AML-193 (cell line): Measurements from ENCODE around the gene DNMT3A.
"Not testable (repeated sequence)": the region's sequence is repeated elsewhere in the genome, so short reads cannot be mapped to it uniquely, and the experiment has no call there.

Experiments
- DNase-seq, 2 experiments: peaks; one replicate each; lab custom pipeline; 2025; lab: John Stamatoyannopoulos, UW

The DNMT3A gene

DNA sequence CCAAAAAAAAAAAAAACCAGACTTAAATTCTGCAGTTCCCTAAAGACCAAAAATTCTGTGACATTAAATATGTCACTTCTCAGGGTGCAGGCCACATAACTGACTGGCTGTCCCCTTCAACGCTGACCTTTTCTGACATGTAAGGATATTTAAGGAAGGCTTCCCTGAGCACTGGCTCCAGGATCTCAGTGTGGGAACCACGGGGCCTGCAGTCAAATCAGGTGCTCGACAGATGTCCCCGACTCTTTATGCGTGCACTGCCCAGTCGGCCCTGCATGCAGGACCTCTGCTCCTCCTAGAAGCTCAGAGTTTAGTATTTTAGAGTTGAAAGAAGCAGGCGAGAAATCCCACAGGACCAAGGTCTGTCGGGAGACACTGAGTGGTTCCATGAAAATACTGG, 104.0 kb downstream of the DNMT3A start:
- no peak for DNase-seq

GRCh38 chr2:25236736-25237135, 105.0 kb downstream of the DNMT3A start:
- no peak for DNase-seq

DNA sequence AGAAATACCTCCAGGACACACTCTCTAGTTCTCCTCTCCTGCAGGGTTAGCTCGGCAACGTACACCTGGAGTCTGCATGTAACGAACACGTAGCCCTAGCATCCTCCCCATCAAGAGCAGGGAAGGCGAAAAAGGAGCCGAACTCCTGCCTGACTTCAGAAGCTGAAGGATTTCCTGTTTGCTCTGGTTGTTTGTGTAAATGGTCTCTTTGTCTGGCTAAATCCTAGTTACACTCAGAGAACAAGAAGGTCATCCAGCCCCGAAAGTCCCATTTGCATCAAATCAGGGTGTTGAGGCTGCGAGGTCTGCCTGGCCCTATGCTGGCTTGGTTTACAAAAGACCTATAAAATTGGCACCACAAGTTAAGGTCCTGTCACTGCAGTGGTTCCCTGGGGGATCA, 107.0 kb downstream of the DNMT3A start:
- no peak for DNase-seq

DNA sequence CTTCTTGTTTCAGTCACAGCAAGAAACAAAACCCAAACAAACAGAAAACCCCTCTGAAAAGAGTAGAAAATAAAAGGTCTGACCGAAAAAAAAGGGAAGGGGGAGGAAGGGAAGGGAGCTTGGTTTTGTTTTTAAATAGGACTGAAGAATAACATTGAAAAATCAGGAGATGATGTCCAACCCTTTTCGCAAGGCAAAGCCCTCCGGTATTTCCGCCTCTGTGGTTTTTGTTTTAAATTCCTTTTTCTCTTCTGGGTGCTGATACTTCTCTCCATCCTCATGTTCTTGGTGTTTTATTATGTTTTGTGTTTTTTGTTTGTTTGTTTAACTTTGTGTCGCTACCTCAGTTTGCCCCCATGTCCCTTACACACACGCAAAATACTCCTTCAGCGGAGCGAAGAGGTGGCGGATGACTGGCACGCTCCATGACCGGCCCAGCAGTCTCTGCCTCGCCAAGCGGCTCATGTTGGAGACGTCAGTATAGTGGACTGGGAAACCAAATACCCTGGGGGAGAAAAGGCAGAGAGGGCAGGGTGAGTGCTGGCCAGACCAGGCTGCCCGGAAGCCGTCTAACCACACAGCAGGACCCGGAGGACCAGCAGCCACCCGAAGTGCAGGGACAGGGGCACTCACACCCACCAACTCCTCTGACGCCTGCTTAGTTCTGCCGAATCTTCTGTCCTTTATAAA, 107.7 kb downstream of the DNMT3A start:
- DNase-seq = no peak

- no peak for DNase-seq
Measured at GRCh38 chr2:25232248-25232825, 109.4 kb downstream of the DNMT3A start.

DNA sequence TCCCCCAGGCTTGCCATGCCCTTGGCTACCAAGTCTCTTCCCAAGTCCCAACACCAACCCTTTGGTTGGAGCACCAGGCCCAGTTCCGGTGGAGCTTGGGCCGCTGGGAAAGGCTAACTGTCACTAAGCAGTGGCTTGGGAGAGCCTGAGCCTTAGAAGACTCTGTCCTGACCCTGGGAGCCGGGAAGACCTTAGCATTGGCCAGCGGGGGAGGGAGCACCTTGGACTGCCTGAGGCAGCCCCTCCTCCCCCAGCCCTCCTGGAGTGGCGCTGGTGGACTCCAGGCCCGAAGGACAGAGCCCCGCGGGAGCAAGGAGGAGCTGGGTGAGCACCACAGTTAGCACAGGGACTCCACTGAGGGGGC, 110.8 kb downstream of the DNMT3A start:
- DNase-seq = no peak

DNA sequence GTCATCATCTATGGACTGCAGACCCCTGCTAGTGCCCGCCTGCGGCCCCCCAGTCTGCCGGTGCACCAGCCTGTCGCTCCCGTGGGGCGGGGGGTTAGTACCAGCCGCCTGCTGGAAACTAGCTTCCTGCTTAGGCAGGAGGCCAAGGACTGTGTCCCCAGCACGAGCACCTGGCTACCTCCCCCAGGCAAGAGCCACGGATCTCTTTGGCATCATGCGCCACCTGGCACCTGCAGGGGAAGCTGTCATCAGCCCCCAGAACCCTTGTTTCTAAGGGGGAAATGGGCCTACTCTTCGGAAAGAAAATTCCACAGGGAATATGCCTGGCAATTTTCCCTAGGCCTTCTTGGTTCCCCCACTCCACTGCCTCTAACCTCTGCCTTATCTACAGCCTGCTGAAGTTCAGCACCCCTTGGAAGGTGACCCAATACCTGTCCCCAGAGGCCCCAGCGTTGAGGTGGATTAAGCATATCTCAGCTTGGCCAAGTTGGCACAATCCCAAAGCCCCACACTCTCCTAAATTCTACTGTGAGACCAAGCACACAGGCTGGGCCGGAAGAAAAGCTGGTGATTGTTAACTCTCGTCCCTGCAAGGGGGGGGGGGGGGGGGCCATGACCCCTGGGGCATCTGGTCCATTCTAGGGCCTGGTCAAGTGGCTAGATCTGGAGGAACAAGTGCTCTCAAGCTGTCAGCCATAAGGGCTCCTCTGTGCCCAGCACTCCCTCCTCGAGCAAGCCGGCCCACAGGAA, 111.4 kb downstream of the DNMT3A start:
- no peak for DNase-seq

DNA sequence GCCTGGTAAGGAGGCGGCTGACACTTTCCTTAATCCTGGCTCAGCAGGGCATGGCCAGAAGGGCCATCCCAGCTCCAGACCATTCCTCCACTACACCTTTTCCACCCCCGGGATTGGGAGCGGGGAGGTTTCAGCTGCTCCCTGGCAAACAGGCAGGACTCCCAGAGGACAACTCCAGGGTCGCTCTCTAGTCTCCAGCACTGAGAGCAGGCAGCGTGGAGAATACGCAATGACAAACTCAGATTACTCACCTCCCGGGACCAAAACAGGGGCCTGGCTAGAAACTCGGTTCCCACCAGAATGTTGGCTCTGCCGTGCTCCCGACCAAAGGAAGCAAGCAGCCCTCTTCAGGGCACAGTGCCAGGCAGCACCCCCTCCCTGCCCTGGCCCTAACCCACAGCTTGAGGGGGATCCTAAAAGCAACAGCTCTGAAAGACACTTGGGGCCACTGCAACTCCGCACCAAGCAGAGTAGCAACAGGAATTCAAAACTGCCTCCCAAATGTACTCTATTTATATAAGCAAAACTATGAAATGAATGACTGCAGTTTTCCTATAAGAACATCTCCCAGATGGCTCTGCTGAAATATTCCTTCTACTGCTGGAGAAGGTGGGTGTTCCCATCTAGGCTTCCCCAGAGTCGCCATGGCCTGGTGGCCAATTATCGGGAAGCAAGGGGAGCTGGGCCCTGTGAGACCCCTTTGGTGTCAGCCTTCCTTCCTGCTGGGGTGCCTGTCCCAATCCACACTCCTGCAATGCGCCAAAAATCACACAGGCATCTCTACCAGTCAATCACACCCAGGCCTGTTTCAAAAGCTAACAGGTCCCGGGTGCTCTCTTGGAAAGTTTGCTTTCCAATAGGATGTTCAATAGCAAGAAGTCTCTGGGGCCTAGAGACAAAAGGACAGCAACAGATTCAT, 112.2 kb downstream of the DNMT3A start:
- no peak for DNase-seq

- peak; percentile 9 to 21 for DNase-seq
Measured at GRCh38 chr2:25228848-25229278, 112.9 kb downstream of the DNMT3A start.

GRCh38 chr2:25227576-25227975, 114.1 kb downstream of the DNMT3A start:
- DNase-seq = no peak

DNA sequence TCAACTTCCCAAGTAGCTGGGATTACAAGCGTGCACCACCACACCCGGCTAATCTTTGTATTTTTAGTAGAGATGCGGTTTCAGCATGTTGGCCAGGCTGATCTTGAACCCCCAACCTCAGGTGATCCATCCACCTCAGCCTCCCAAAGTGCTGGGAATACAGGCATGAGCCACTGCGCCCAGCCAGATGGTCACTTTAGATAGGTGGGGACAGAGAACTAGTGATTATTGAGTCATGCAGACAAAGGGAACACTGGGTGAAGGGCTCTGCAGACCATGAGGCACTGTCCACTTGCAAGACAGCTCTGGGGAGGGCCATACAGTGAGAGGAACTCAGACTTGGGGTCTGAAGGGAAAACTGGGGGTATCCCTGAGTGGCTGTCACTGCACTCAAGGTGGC, 114.9 kb downstream of the DNMT3A start:
- DNase-seq = no peak

GRCh38 chr2:25222477-25223121, 119.1 kb downstream of the DNMT3A start:
- no peak for DNase-seq

- DNase-seq = no peak
Measured at GRCh38 chr2:25221579-25221978, 120.1 kb downstream of the DNMT3A start.

DNA sequence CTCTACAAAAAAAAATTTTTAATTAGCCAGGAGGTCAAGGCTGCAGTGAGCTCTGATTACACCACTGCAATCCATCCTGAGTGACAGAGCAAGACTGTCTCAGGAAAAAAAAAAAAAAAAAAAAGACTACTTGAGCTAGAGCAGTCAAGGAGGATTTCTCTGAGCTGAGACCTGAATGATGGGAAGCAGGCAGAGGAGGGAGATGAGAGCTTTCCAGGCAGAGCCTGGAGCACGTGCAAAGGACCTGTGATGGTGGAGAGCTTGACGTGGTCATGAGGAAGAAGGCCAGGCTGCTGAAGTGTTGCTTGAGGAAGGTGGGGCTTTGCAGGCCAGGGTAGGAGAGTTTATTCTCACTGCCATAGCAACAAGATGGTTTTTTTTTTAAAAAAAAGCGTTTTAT, 121.4 kb downstream of the DNMT3A start:
- DNase-seq = no peak

- DNase-seq = no peak
Measured at GRCh38 chr2:25219621-25220020, 122.1 kb downstream of the DNMT3A start.

DNA sequence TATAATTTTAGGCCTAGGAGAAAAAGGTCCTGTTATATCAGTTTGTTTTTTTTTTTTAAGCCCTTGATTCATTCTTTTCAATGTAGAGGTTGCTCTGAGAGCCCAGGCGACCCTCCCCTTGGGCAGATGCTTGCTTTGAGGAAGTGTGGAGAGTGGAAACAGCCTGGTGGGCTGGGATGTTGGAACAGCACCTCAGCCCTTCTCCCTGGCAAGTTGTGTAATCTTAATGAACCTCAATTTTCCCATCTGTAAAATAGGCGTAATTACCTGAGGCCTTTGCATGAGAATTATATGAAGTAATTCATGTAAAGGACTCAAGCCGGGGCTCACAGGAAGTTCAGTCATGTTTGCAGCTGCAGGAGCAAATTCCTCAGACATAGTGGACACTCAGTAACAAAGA, 123.6 kb downstream of the DNMT3A start:
- no peak for DNase-seq

DNA sequence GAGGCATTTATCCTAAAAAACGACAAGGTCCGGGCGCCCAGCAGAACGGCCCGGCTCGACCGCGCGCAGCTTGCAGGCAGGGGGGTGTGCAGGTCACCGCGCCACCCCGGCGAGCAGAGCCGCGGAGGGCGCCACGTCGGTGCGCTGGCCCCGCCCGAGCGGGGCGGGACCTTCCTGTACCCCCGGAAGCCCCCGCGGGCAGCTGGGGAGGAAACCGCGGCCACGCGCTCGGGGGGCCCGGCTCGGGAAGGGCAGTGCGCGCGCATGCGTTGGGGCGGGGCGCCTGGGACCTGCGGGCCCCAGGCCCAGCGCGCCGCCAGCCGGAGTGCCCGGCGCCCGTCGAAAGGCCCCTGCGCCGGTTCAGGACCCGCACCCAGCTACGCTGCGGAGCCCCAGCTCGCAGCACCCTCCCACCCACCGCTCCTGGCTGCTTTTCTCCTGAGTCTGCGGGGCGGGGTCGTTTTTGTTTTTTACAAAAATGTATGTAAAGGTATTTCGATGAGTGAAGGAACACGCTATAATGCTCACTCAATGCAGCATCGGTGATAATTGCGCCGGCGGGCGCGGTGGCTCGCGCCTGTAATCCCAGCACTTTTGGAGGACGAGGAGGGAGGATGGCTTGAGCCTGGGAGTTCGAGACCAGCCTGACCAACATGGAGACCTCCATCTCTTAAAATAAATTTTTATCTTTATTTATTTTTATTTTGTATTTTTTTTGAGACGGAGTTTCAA, 125.6 kb downstream of the DNMT3A start:
- no peak for DNase-seq

- DNase-seq = no peak
Measured at GRCh38 chr2:25215232-25215631, 126.5 kb downstream of the DNMT3A start.

DNA sequence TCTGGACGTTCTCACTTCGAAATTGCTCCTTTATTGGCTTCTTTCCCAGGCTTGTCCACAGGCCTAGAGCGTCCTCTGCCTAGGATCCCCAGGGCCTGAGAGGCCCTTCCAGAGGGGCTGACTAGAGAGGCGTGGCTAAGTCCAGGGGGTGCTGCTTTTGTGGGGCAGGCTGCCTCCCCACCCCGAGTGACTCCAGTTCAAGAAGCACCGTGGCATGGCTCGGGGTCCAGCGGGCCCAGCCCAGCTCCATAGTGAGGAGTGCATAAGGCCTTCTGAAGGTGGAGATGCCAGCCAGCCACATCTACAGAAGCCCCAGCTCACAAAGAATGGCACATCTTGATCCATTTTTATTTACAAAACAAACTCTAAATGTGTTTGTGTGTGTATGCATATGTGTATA, 128.5 kb downstream of the DNMT3A start:
- DNase-seq = no peak

- not testable (repeated sequence) for DNase-seq
Measured at GRCh38 chr2:25210923-25211322, 130.8 kb downstream of the DNMT3A start.

GRCh38 chr2:25207078-25207545, 134.6 kb downstream of the DNMT3A start:
- no peak for DNase-seq
